ENCODE measurements around the gene ENTPD3. TPM values are rescaled to one million over a fixed set of nuclear protein-coding genes. Genes with fewer than 3 reads are reported as not detected.
A peak's percentile ranks its signal among the peaks of the same experiment; 100 is the strongest.

ENTPD3 gene
- total RNA-seq, 3 donors from 2014 or later (not counting 1 experiment from before 2014, with no cell fraction given), result not detected

DNA sequence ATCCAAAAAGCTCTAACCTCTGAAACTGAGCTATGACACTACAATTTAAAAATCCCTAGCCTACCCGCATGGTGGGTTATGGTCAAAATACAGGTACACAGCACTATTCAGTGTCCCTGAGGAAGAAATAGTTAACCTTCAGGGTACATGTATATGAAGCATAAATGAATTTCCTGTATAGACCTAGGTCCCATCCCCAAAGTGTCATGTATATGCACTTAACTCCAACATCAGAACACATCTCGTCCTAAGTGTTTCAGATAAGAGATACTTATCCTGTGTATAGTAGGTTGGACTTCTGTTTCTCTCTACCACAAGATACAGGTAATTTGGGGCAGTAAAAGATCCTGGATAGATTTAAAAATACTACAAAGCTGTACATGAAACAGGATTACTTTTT lies 76.6 kb downstream of the ENTPD3 start:
- H3K27me3 Mint-ChIP-seq (ENCODE audit: low read depth in 2 of 2), result no peaks in the 10 kb centered on the region
- H3K27ac ChIP-seq (ENCODE audit: low read length), result no peak overlapping the region
- peaks cover 51% of the 10 kb centered on the region for H3K36me3 ChIP-seq (ENCODE audit: control insufficient read depth, insufficient read depth, low read length)

GRCh38 chr3:40464339-40465110 lies 77.5 kb downstream of the ENTPD3 start:
- Mint-ChIP-seq H3K9me3 (no peaks in the 10 kb centered on the region), H3K4me3 (no peak overlapping the region), H3K4me1 (peaks cover 15 to 17% of the 10 kb centered on the region in 2 donors), H3K27ac (peak overlapping the region; percentile 53 to 61), H3K27me3 (ENCODE audit: low read depth in 2 of 2) (no peaks in the 10 kb centered on the region), H3K36me3 (peaks cover 11% of the 10 kb centered on the region)
- TF ChIP-seq, protein P1, sequence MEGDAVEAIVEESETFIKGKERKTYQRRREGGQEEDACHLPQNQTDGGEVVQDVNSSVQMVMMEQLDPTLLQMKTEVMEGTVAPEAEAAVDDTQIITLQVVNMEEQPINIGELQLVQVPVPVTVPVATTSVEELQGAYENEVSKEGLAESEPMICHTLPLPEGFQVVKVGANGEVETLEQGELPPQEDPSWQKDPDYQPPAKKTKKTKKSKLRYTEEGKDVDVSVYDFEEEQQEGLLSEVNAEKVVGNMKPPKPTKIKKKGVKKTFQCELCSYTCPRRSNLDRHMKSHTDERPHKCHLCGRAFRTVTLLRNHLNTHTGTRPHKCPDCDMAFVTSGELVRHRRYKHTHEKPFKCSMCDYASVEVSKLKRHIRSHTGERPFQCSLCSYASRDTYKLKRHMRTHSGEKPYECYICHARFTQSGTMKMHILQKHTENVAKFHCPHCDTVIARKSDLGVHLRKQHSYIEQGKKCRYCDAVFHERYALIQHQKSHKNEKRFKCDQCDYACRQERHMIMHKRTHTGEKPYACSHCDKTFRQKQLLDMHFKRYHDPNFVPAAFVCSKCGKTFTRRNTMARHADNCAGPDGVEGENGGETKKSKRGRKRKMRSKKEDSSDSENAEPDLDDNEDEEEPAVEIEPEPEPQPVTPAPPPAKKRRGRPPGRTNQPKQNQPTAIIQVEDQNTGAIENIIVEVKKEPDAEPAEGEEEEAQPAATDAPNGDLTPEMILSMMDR (IDR thresholded peaks at IDR 0.05), result no peak
- H3K27me3 ChIP-seq (ENCODE audit: control insufficient read depth, insufficient read depth, low read length), result no peaks in the 10 kb centered on the region
- peak in 1 of 2 donors; percentile 74 for DNase-seq
- ATAC-seq, result peak; percentile 36 to 64 (median 60)
- no peak overlapping the region for H3K27ac ChIP-seq (ENCODE audit: low read length)
- H3K36me3 ChIP-seq (ENCODE audit: control insufficient read depth, insufficient read depth, low read length), result peaks cover 45% of the 10 kb centered on the region
- intact Hi-C loops (cut with micrococcal nuclease), result no loop called here
- WGBS (ENCODE audit: insufficient coverage), result 34% methylated on average over 8 of the region's 9 CpGs
- H3K4me1 ChIP-seq (ENCODE audit: control insufficient read depth, insufficient read depth, low read length), result peaks cover 7% of the 10 kb centered on the region
- H3K9me3 ChIP-seq (ENCODE audit: control insufficient read depth, insufficient read depth, low read length), result no peaks in the 10 kb centered on the region
- no peak overlapping the region for H3K4me3 ChIP-seq (ENCODE audit: low read length)

More for the DNA sequence above, 76.6 kb downstream of the ENTPD3 start:
- Histone ChIP-seq H3K4me1 (ENCODE audit: control insufficient read depth, insufficient read depth, low read length) (peaks cover 12% of the 10 kb centered on the region), H3K4me3 (ENCODE audit: low read length) (no peak overlapping the region), H3K27me3 (ENCODE audit: control insufficient read depth, insufficient read depth, low read length) (no peaks in the 10 kb centered on the region), H3K9me3 (ENCODE audit: control insufficient read depth, insufficient read depth, low read length) (no peaks in the 10 kb centered on the region)
- TF ChIP-seq, protein P1 (IDR thresholded peaks at IDR 0.05), result no peak
- no peak overlapping the region for H3K4me3 Mint-ChIP-seq
- peak in 1 of 3 donors; percentile 10 for ATAC-seq
- WGBS (ENCODE audit: insufficient coverage), result 88% methylated on average over 1 of the region's 2 CpGs
- no peaks in the 10 kb centered on the region for H3K9me3 Mint-ChIP-seq
- H3K27ac Mint-ChIP-seq, result peak overlapping the region; percentile 16 to 61
- H3K36me3 Mint-ChIP-seq, result peaks cover 11% of the 10 kb centered on the region
- intact Hi-C loops (cut with micrococcal nuclease), result no loop called here
- no peak for DNase-seq
- peaks cover 15 to 23% of the 10 kb centered on the region in 2 donors for H3K4me1 Mint-ChIP-seq

GRCh38 chr3:40465111-40465407 lies 78.1 kb downstream of the ENTPD3 start:
- Histone ChIP-seq H3K36me3 (ENCODE audit: control insufficient read depth, insufficient read depth, low read length) (peaks cover 41% of the 10 kb centered on the region), H3K9me3 (ENCODE audit: control insufficient read depth, insufficient read depth, low read length) (no peaks in the 10 kb centered on the region), H3K27ac (ENCODE audit: low read length) (no peak overlapping the region), H3K27me3 (ENCODE audit: control insufficient read depth, insufficient read depth, low read length) (no peaks in the 10 kb centered on the region), H3K4me1 (ENCODE audit: control insufficient read depth, insufficient read depth, low read length) (peaks cover 7% of the 10 kb centered on the region), H3K4me3 (ENCODE audit: low read length) (no peak overlapping the region)
- DNase-seq (no peak), ATAC-seq (no peak)
- no peaks in the 10 kb centered on the region for H3K27me3 Mint-ChIP-seq (ENCODE audit: low read depth in 2 of 2)
- 92% methylated on average over 4 of the region's 4 CpGs for WGBS (ENCODE audit: insufficient coverage)
- H3K9me3 Mint-ChIP-seq, result no peaks in the 10 kb centered on the region
- H3K36me3 Mint-ChIP-seq, result peaks cover 11% of the 10 kb centered on the region
- peak overlapping the region; percentile 7 to 61 for H3K27ac Mint-ChIP-seq
- no peak overlapping the region for H3K4me3 Mint-ChIP-seq
- intact Hi-C loops (cut with micrococcal nuclease), result no loop called here
- H3K4me1 Mint-ChIP-seq, result peaks cover 15 to 17% of the 10 kb centered on the region in 2 donors
- TF ChIP-seq, protein P1 (IDR thresholded peaks at IDR 0.05), result no peak

DNA sequence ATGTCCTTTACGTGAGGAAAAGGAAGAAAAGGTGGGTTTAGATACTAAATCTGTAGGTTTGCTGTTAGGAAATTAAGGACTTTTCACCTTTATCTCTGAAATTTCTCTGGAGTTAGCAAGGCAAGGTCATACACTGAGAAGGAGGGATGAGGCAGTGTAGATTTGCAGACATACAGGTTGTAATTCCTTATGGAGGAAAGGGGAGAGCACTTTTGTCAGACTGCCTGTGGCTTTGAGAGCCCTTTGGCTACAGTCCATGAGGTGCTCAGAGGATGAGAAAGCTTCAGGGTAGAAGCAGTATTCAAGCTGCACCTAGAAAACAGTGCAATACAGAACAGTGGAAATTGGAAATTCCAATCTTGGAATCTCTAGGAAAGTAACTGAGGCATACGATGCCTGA lies 78.5 kb downstream of the ENTPD3 start:
- TF ChIP-seq, protein P1 (IDR thresholded peaks at IDR 0.05), result no peak
- Histone ChIP-seq H3K4me1 (ENCODE audit: control insufficient read depth, insufficient read depth, low read length) (peaks cover 7% of the 10 kb centered on the region), H3K36me3 (ENCODE audit: control insufficient read depth, insufficient read depth, low read length) (peaks cover 37% of the 10 kb centered on the region), H3K27me3 (ENCODE audit: control insufficient read depth, insufficient read depth, low read length) (no peaks in the 10 kb centered on the region), H3K4me3 (ENCODE audit: low read length) (no peak overlapping the region), H3K9me3 (ENCODE audit: control insufficient read depth, insufficient read depth, low read length) (no peaks in the 10 kb centered on the region), H3K27ac (ENCODE audit: low read length) (no peak overlapping the region)
- DNase-seq, result no peak
- H3K4me1 Mint-ChIP-seq, result peaks cover 15 to 17% of the 10 kb centered on the region in 2 donors
- H3K27me3 Mint-ChIP-seq (ENCODE audit: low read depth in 2 of 2), result no peaks in the 10 kb centered on the region
- peaks cover 11% of the 10 kb centered on the region for H3K36me3 Mint-ChIP-seq
- 97% methylated on average over 2 of the region's 2 CpGs for WGBS (ENCODE audit: insufficient coverage)
- intact Hi-C loops (cut with micrococcal nuclease), result no loop called here
- H3K4me3 Mint-ChIP-seq, result no peak overlapping the region
- no peak for ATAC-seq
- H3K9me3 Mint-ChIP-seq, result no peaks in the 10 kb centered on the region
- peak overlapping the region; percentile 7 to 61 for H3K27ac Mint-ChIP-seq
